Spleen (tissue), 11 donors: Measurements from ENCODE around the gene HNF1B. TPM values are rescaled to one million over a fixed set of nuclear protein-coding genes. Genes with fewer than 3 reads are reported as not detected.

Source experiments
- DNase-seq: peaks from one replicate; pipeline ENCODE4 v3.0.0-alpha.2; 2020
- H3K27ac ChIP-seq, 8 donors: fragments of 200-600 bp; sonication (generic) in 7 of 8; 1 replicate in 4 of 8; 2 replicates in 4 of 8; pipeline versions ENCODE4 v1.5.0 to v1.8.0; 2016 to 2021; ENCODE audit warnings: inconsistent platforms in 4 of 8, mild to moderate bottlenecking in 4 of 8, moderate library complexity in 1 of 8
- H3K27me3 ChIP-seq, 7 donors: fragments of 200-600 bp; sonication (generic) in 6 of 7; replicated peaks in 1 of 7; 1 replicate in 4 of 7; 2 replicates in 3 of 7; pipeline versions ENCODE4 v1.5.0 to v1.8.0; 2016 to 2021; ENCODE audit warnings: inconsistent platforms in 3 of 7, mild to moderate bottlenecking in 1 of 7
- H3K36me3 ChIP-seq, 6 donors: fragments of 200-600 bp; sonication (generic) in 5 of 6; 1 replicate in 4 of 6; 2 replicates in 2 of 6; pipeline versions ENCODE4 v1.5.0 to v1.8.0; 2016 to 2021; ENCODE audit warnings: inconsistent platforms in 2 of 6
- H3K4me1 ChIP-seq, 6 donors: fragments of 200-600 bp; sonication (generic) in 5 of 6; 1 replicate in 3 of 6; 2 replicates in 3 of 6; pipeline versions ENCODE4 v1.5.0 to v1.8.0; 2016 to 2021; ENCODE audit warnings: inconsistent platforms in 3 of 6
- H3K4me3 ChIP-seq, 8 donors: fragments of 200-600 bp; sonication (generic) in 7 of 8; 1 replicate in 4 of 8; 2 replicates in 4 of 8; pipeline versions ENCODE4 v1.5.0 to v1.8.0; 2016 to 2021; ENCODE audit warnings: inconsistent platforms in 4 of 8, mild to moderate bottlenecking in 4 of 8, moderate library complexity in 2 of 8
- H3K9me3 ChIP-seq, 8 donors: fragments of 200-600 bp; sonication (generic) in 7 of 8; 1 replicate in 4 of 8; 2 replicates in 4 of 8; pipeline versions ENCODE4 v1.5.0 to v1.8.0; 2016 to 2021; ENCODE audit warnings: inconsistent platforms in 4 of 8
- CTCF ChIP-seq, 11 experiments: fragments of 200-600 bp in 7 of 11; fragments of 450-650 bp in 4 of 11; sonication (generic) in 4 of 11; IDR thresholded peaks in 8 of 11; conservative IDR thresholded peaks in 3 of 11; 1 replicate in 7 of 11; 2 replicates in 4 of 11; pipeline versions ENCODE4 v1.4.0 to v1.8.0; 2016 to 2021; ENCODE audit warnings: antibody characterized with exemption in 11 of 11, inconsistent platforms in 4 of 11, mild to moderate bottlenecking in 1 of 11
- POLR2A ChIP-seq, 3 donors: fragments of 450-650 bp; IDR thresholded peaks; one replicate each; pipeline ENCODE4 v1.5.1; 2017; ENCODE audit warnings: antibody characterized with exemption in 3 of 3, mild to moderate bottlenecking in 1 of 3
- POLR2AphosphoS5 ChIP-seq, 3 donors: sonication (generic); formaldehyde crosslinking; IDR thresholded peaks; one replicate each; pipeline ENCODE4 v1.5.1; 2017; ENCODE audit warnings: antibody characterized with exemption in 3 of 3
- WGBS, 5 donors: extraction: QIAGEN DNeasy Blood & Tissue Kit in 3 of 5; methylation state at CpG; one replicate each; pipeline versions ENCODE4 v1.1.5 to v1.1.7; 2013 to 2018; 5-methylcytosine and 5-hydroxymethylcytosine counted together
- intact Hi-C: fragments of 100-400 bp; cut with DNase I; formaldehyde crosslinking; loops from one replicate; pipeline ENCODE4 v1.15.0; 2023; ENCODE audit warnings: low total_unique reads
- polyA plus RNA-seq, 3 donors: library from polyadenylated mRNA; stranded (reverse); fragments of 200-250 nt; gene quantifications; one replicate each; pipeline ENCODE4 v1.2.1, GENCODE V29; 2013
- total RNA-seq, 7 donors: library from RNA; depleted of rRNA in 3 of 7; stranded (reverse); fragments of >200 nt in 3 of 7; fragmentation: NEBNext Ultra II Directional in 4 of 7; extraction: Animal tissue kit (Norgen Biotek cat#: 25700) in 4 of 7; gene quantifications; one replicate each; pipeline versions ENCODE4 v1.1.0 to v1.2.1, GENCODE V29; 2016 to 2021
- donor health status: healthy with polysubstance abuse.
- donor health status: DM: no; HTN: no; CAD: no; lungs with moderate emphysema.
- donor health status: DM: no; HTN: no; CAD: no.
- donor health status: Bipolar disorder and iron deficiency.
- donor health status: healthy.
- donor health status: DM: no; HTN: no; CAD: no.
- donor health status: DM: yes; HTN: yes; CAD: no.

Gene HNF1B
- total and polyA plus RNA-seq, 10 donors = 0.06 to 0.12 (median 0.07) TPM; not detected in 7

- Histone ChIP-seq H3K27me3 (peaks cover 0 to 40% (median 0%) of the 10 kb centered on the region in 7 donors), H3K9me3 (no peaks in the 10 kb centered on the region), H3K27ac (no peak overlapping the region), H3K4me1 (peaks cover 0 to 1% (median 0%) of the 10 kb centered on the region in 6 donors), H3K36me3 (no peaks in the 10 kb centered on the region), H3K4me3 (no peak overlapping the region)
- no peak for TF ChIP-seq POLR2A (IDR thresholded peaks at IDR 0.05)
- no peak for TF ChIP-seq CTCF (IDR thresholded peaks at IDR 0.05 in 8 of 11, conservative IDR thresholded peaks at IDR 0.05 in 3 of 11)
- TF ChIP-seq POLR2AphosphoS5 (IDR thresholded peaks at IDR 0.05) = no peak
- DNase-seq = no peak
- intact Hi-C loops = no loop called here
- WGBS, 5 donors = 89 to 94% (median 93%) methylated on average over 4 of the region's 4 CpGs
These were observed 10.6 kb upstream of the HNF1B start for GRCh38 chr17:37755455-37755854.

- Histone ChIP-seq H3K4me1 (no peaks in the 10 kb centered on the region), H3K27me3 (peaks cover 0 to 44% (median 0%) of the 10 kb centered on the region in 7 donors), H3K9me3 (no peaks in the 10 kb centered on the region), H3K36me3 (no peaks in the 10 kb centered on the region), H3K27ac (no peak overlapping the region), H3K4me3 (no peak overlapping the region)
- intact Hi-C loops = no loop called here
- TF ChIP-seq POLR2AphosphoS5 (IDR thresholded peaks at IDR 0.05) (no peak), CTCF (IDR thresholded peaks at IDR 0.05 in 8 of 11, conservative IDR thresholded peaks at IDR 0.05 in 3 of 11) (no peak)
- WGBS, 5 donors = 85 to 93% (median 90%) methylated on average over 5 of the region's 5 CpGs
- no peak for DNase-seq
These were observed 9.5 kb upstream of the HNF1B start for GRCh38 chr17:37754363-37754762.

- WGBS, 5 donors = 77 to 91% (median 84%) methylated on average over 5 of the region's 5 CpGs
- no peaks in the 10 kb centered on the region for H3K9me3 ChIP-seq
- no peak overlapping the region for H3K4me3 ChIP-seq
- no peaks in the 10 kb centered on the region for H3K36me3 ChIP-seq
- no peaks in the 10 kb centered on the region for H3K4me1 ChIP-seq
- no peak overlapping the region for H3K27ac ChIP-seq
- DNase-seq = no peak
- intact Hi-C loops = no loop called here
- no peak for TF ChIP-seq CTCF (IDR thresholded peaks at IDR 0.05 in 8 of 11, conservative IDR thresholded peaks at IDR 0.05 in 3 of 11)
- no peak for TF ChIP-seq POLR2A (IDR thresholded peaks at IDR 0.05)
- no peak for TF ChIP-seq POLR2AphosphoS5 (IDR thresholded peaks at IDR 0.05)
- peaks cover 0 to 41% (median 7%) of the 10 kb centered on the region in 7 donors for H3K27me3 ChIP-seq
These were observed 7.6 kb upstream of the HNF1B start for GRCh38 chr17:37752482-37752881.

- Histone ChIP-seq H3K27ac (no peak overlapping the region), H3K9me3 (no peaks in the 10 kb centered on the region), H3K4me1 (peaks cover 0 to 5% (median 0%) of the 10 kb centered on the region in 6 donors), H3K27me3 (peaks cover 0 to 49% (median 20%) of the 10 kb centered on the region in 7 donors), H3K4me3 (no peak overlapping the region), H3K36me3 (no peaks in the 10 kb centered on the region)
- intact Hi-C loops = no loop called here
- DNase-seq = no peak
- WGBS, 5 donors = 58 to 72% (median 62%) methylated on average over 10 of the region's 10 CpGs
- TF ChIP-seq CTCF (IDR thresholded peaks at IDR 0.05 in 8 of 11, conservative IDR thresholded peaks at IDR 0.05 in 3 of 11) = no peak
- no peak for TF ChIP-seq POLR2AphosphoS5 (IDR thresholded peaks at IDR 0.05)
- TF ChIP-seq POLR2A (IDR thresholded peaks at IDR 0.05) = no peak
These were observed 6.1 kb upstream of the HNF1B start for GRCh38 chr17:37750768-37751475.
